Nephron (organoid): ENCODE results near the gene CFAP298.
"Not testable (repeated sequence)": the region's sequence is repeated elsewhere in the genome, so short reads cannot be mapped to it uniquely, and the experiment has no call there.

Source experiments
- H3K27ac Mint-ChIP-seq, 3 experiments: 2 replicates each; pipeline ENCODE4 v1.8.0; 2020; ENCODE audit warnings: mixed read lengths in 3 of 3, mild to moderate bottlenecking in 2 of 3, moderate library complexity in 1 of 3
- H3K27me3 Mint-ChIP-seq: 2 replicates; pipeline ENCODE4 v1.8.0; 2021; ENCODE audit warnings: low read depth, mild to moderate bottlenecking, moderate library complexity, mixed read lengths
- H3K36me3 Mint-ChIP-seq: 2 replicates; pipeline ENCODE4 v1.8.0; 2020; ENCODE audit warnings: low read depth, mixed read lengths
- H3K4me1 Mint-ChIP-seq: 2 replicates; pipeline ENCODE4 v1.8.0; 2020; ENCODE audit warnings: mixed read lengths
- H3K4me3 Mint-ChIP-seq, 3 experiments: 2 replicates each; pipeline ENCODE4 v1.8.0; 2020; ENCODE audit warnings: mild to moderate bottlenecking in 3 of 3, mixed read lengths in 3 of 3, moderate library complexity in 2 of 3
- H3K9me3 Mint-ChIP-seq: 2 replicates; pipeline ENCODE4 v1.8.0; 2020; ENCODE audit warnings: mixed read lengths
- CTCF ChIP-seq, 3 experiments: fragments of 200-600 bp; sonication (generic); IDR thresholded peaks; one replicate each; pipeline ENCODE4 v1.5.0; 2021; ENCODE audit warnings: antibody characterized with exemption in 3 of 3; ENCODE audit not compliant: unreplicated experiment in 3 of 3

Gene CFAP298

GRCh38 chr21:32645261-32646182, 33.3 kb upstream of the CFAP298 start:
- Mint-ChIP-seq H3K27me3 (peaks cover 7% of the 10 kb centered on the region), H3K27ac (peak overlapping the region in 2 of 3 experiments; percentile 9 to 21), H3K4me1 (no peaks in the 10 kb centered on the region), H3K9me3 (no peaks in the 10 kb centered on the region), H3K4me3 (peak overlapping the region; percentile 49 to 63 (median 58)), H3K36me3 (no peaks in the 10 kb centered on the region)
- no peak for TF ChIP-seq CTCF (IDR thresholded peaks at IDR 0.05; ENCODE audit: unreplicated experiment in 3 of 3)

- no peak for TF ChIP-seq CTCF (IDR thresholded peaks at IDR 0.05; ENCODE audit: unreplicated experiment in 3 of 3)
- Mint-ChIP-seq H3K27ac (peak overlapping the region; percentile 69 to 96 (median 85)), H3K4me1 (no peaks in the 10 kb centered on the region), H3K9me3 (no peaks in the 10 kb centered on the region), H3K36me3 (peaks cover 8% of the 10 kb centered on the region), H3K4me3 (peak overlapping the region in 1 of 3 experiments; percentile 23), H3K27me3 (peaks cover 7% of the 10 kb centered on the region)
These were observed 29.8 kb upstream of the CFAP298 start for GRCh38 chr21:32641710-32642698.

- no peaks in the 10 kb centered on the region for H3K9me3 Mint-ChIP-seq
- no peaks in the 10 kb centered on the region for H3K4me1 Mint-ChIP-seq
- H3K4me3 Mint-ChIP-seq: no peak overlapping the region
- H3K27me3 Mint-ChIP-seq: peaks cover 7% of the 10 kb centered on the region
- no peak for TF ChIP-seq CTCF (IDR thresholded peaks at IDR 0.05; ENCODE audit: unreplicated experiment in 3 of 3)
- no peak overlapping the region for H3K27ac Mint-ChIP-seq
- H3K36me3 Mint-ChIP-seq: peaks cover 9% of the 10 kb centered on the region
These were observed 14.5 kb upstream of the CFAP298 start for GRCh38 chr21:32626621-32627196.

GRCh38 chr21:32618218-32618617, 6.0 kb upstream of the CFAP298 start:
- H3K27me3 Mint-ChIP-seq: peaks cover 56% of the 10 kb centered on the region
- H3K9me3 Mint-ChIP-seq, H3K4me1 Mint-ChIP-seq, H3K27ac Mint-ChIP-seq, H3K4me3 Mint-ChIP-seq, H3K36me3 Mint-ChIP-seq: not testable (repeated sequence)

GRCh38 chr21:32613436-32614043, 1.4 kb upstream of the CFAP298 start:
- peaks cover 27% of the 10 kb centered on the region for H3K27me3 Mint-ChIP-seq
- H3K4me3 Mint-ChIP-seq: peak overlapping the region; percentile 96 to 98 (median 98)
- H3K36me3 Mint-ChIP-seq: peaks cover 8% of the 10 kb centered on the region
- H3K9me3 Mint-ChIP-seq: no peaks in the 10 kb centered on the region
- no peaks in the 10 kb centered on the region for H3K4me1 Mint-ChIP-seq
- peak overlapping the region; percentile 99 to 100 (median 99) for H3K27ac Mint-ChIP-seq
- no peak for TF ChIP-seq CTCF (IDR thresholded peaks at IDR 0.05; ENCODE audit: unreplicated experiment in 3 of 3)
